DMS53 (cell line): Measurements from ENCODE around the gene B4GAT1.
A peak's percentile ranks its signal among the peaks of the same experiment; 100 is the strongest.

ENCODE experiments used
- DNase-seq: peaks from one replicate; lab custom pipeline; 2025; lab: John Stamatoyannopoulos, UW

B4GAT1 gene

GRCh38 chr11:66336234-66337102 lies 11.0 kb downstream of the B4GAT1 start, which contains the start of gene RIN1:
Gene RIN1, minus strand, starts transcription at chr11:66336434. Its CDS starts 32 bp downstream, at chr11:66336402.
- peak; percentile 92 for DNase-seq

- DNase-seq = peak; percentile 79
Observed at GRCh38 chr11:66335531-66336233, 11.7 kb downstream of the B4GAT1 start.

- DNase-seq = no peak
Observed at GRCh38 chr11:66334605-66335442, 12.6 kb downstream of the B4GAT1 start.

- no peak for DNase-seq
Observed at GRCh38 chr11:66333896-66334604, 13.4 kb downstream of the B4GAT1 start.

GRCh38 chr11:66333220-66333877 lies 14.1 kb downstream of the B4GAT1 start:
- no peak for DNase-seq

GRCh38 chr11:66332371-66333219 lies 14.8 kb downstream of the B4GAT1 start:
- DNase-seq = no peak

GRCh38 chr11:66331542-66332370 lies 15.7 kb downstream of the B4GAT1 start:
- DNase-seq = no peak

GRCh38 chr11:66330931-66331330 lies 16.5 kb downstream of the B4GAT1 start:
- DNase-seq = no peak

- no peak for DNase-seq
Observed at GRCh38 chr11:66329165-66329673, 18.2 kb downstream of the B4GAT1 start.

- peak; percentile 90 for DNase-seq
Observed at GRCh38 chr11:66328302-66329144, 18.9 kb downstream of the B4GAT1 start.

GRCh38 chr11:66328031-66328301 lies 19.5 kb downstream of the B4GAT1 start:
- DNase-seq = no peak

- no peak for DNase-seq
Observed at GRCh38 chr11:66327171-66328030, 20.0 kb downstream of the B4GAT1 start.

GRCh38 chr11:66326261-66327111 lies 20.9 kb downstream of the B4GAT1 start:
- no peak for DNase-seq

- no peak for DNase-seq
Observed at GRCh38 chr11:66325263-66325671, 22.2 kb downstream of the B4GAT1 start.

GRCh38 chr11:66324664-66325063 lies 22.8 kb downstream of the B4GAT1 start:
- no peak for DNase-seq

- DNase-seq = no peak
Observed at GRCh38 chr11:66323684-66324083, 23.7 kb downstream of the B4GAT1 start.
